ENCODE measurements around the gene ENG. TPM values are rescaled to one million over a fixed set of nuclear protein-coding genes. Genes with fewer than 3 reads are reported as not detected.

The ENG gene
- total RNA-seq, 6 experiments from 2014 or later, result 27.4 to 90.1 (median 54.1) TPM

DNA sequence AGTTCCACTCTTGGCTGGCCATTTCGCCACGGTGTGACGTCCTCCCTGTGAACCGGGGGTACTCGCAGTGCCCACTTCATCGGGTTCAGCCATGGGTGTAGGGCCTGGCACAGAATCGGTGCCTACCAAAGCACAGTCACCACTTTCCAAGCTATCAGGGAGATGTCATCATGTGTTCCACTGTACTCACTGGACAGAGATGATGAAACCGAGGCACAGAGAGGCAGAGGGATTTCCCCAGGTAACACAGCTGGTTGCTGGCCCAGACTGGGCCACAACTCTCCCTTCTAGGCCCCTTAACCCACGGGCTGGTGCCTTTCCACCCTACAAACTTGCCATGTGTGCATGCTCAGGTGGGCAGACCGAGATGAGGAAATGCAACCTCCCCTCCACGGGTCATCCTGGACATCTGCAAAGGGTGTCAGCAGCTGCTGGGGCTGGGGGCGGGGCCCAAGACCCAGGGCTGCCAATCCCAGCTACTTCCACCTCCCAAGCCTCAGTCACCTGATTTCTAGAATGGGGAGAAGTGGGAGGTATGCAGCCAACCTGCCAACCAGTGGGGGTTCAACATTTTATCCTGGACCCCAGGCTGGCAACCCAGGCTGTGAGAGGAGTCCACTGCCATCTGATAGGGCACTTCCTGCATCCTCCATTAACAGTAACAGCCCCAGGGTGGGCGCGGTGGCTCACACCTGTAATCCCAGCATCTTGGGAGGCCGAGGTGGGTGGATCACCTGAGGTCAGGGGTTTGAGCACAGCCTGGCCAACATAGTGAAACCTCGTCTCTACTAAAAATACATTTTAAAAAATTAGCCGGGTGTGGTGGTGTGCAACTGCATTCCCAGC is 75.1 kb downstream of the ENG start:
- no peak overlapping the region for H3K4me3 ChIP-seq
- H3K4me1 ChIP-seq, result no peaks in the 10 kb centered on the region
- 51% methylated on average over 3 of the region's 17 CpGs for WGBS (ENCODE audit: insufficient coverage, low coverage, low lambda C conversion rate, missing lambda C conversion rate)
- no peaks in the 10 kb centered on the region for H3K36me3 ChIP-seq
- H3K27ac ChIP-seq, result peak overlapping the region; percentile 7 to 58 (median 47)
- peak; percentile 3 to 23 (median 9) for ATAC-seq
- intact Hi-C loops (cut with DNase I), result loop anchor here in 1 of 2 donors (5.0 kb wide), 1 partner anchor 187 kb away; no protein-coding TSS in a partner anchor
- TF ChIP-seq POLR2A (IDR thresholded peaks at IDR 0.05), result no peak
- TF ChIP-seq, protein P1, sequence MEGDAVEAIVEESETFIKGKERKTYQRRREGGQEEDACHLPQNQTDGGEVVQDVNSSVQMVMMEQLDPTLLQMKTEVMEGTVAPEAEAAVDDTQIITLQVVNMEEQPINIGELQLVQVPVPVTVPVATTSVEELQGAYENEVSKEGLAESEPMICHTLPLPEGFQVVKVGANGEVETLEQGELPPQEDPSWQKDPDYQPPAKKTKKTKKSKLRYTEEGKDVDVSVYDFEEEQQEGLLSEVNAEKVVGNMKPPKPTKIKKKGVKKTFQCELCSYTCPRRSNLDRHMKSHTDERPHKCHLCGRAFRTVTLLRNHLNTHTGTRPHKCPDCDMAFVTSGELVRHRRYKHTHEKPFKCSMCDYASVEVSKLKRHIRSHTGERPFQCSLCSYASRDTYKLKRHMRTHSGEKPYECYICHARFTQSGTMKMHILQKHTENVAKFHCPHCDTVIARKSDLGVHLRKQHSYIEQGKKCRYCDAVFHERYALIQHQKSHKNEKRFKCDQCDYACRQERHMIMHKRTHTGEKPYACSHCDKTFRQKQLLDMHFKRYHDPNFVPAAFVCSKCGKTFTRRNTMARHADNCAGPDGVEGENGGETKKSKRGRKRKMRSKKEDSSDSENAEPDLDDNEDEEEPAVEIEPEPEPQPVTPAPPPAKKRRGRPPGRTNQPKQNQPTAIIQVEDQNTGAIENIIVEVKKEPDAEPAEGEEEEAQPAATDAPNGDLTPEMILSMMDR (IDR thresholded peaks at IDR 0.05), result no peak
- peak in 1 of 3 donors; percentile 58 for DNase-seq
- H3K27me3 ChIP-seq, result no peaks in the 10 kb centered on the region
- no peaks in the 10 kb centered on the region for H3K9me3 ChIP-seq

DNA sequence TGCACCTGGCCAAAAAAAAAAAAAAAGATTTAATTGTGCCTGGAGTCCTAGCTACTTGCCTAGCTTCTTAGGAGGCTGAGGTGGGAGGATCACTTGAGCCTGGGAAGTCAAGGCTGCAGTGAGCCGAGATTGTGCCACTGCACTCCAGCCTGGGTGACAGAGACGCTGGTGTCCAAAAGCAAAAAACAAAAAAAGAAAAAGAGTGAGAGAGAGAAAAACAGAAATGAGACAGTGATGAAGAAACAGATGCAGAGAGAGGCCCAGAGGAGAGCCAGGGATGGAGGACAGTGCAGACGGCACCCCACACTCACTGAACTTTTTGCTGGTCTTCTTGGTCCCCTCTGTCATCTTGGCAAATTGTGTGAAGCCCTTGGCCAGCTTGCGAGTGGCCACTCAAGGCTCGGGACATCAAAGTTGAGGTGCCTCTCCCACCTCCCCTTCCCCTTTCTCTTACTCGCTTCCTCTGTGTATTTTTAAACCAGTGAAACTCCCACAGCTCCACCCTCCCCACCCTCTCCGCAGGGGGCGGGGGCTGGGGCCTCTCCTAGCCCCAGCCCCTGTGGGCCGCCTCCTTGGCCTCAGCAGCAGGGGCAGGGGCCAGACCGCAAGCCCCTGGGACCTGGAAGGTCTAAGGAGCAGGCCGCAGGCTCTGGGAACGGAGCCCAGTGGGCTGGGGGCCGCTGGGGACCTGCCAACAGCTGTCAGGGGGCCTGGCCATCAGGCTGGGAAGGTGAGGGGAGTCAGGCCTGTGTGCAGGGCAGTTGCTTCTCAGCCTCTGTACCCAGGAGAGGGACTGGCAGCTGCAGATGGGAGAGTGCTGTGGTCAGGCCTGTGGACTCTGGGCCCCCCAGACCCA is 76.0 kb downstream of the ENG start, which contains the start of gene SH2D3C:
Gene SH2D3C, minus strand, starts transcription at position 387 of the 856 bp plus-strand sequence. Its CDS starts 39 bp downstream, at position 348.
- no peaks in the 10 kb centered on the region for H3K9me3 ChIP-seq
- H3K27ac ChIP-seq, result peak within 1 kb of the TSS; percentile 22 to 58 (median 47)
- H3K4me3 ChIP-seq, result peak within 1 kb of the TSS in 1 of 3 donors; percentile 14
- no peaks in the 10 kb centered on the region for H3K4me1 ChIP-seq
- TF ChIP-seq POLR2A (IDR thresholded peaks at IDR 0.05), result no peak
- TF ChIP-seq, protein P1 (IDR thresholded peaks at IDR 0.05), result no peak
- ATAC-seq (peak; percentile 13 to 52 (median 32)), DNase-seq (peak in 1 of 3 donors; percentile 64)
- intact Hi-C loops (cut with DNase I), result loop anchor here in 1 of 2 donors (5.0 kb wide), 1 partner anchor 186 kb away; no protein-coding TSS in a partner anchor
- H3K27me3 ChIP-seq, result no peaks in the 10 kb centered on the region
- no peaks in the 10 kb centered on the region for H3K36me3 ChIP-seq
- 40% methylated on average over 9 of the region's 13 CpGs for WGBS (ENCODE audit: insufficient coverage, low coverage, low lambda C conversion rate, missing lambda C conversion rate)

DNA sequence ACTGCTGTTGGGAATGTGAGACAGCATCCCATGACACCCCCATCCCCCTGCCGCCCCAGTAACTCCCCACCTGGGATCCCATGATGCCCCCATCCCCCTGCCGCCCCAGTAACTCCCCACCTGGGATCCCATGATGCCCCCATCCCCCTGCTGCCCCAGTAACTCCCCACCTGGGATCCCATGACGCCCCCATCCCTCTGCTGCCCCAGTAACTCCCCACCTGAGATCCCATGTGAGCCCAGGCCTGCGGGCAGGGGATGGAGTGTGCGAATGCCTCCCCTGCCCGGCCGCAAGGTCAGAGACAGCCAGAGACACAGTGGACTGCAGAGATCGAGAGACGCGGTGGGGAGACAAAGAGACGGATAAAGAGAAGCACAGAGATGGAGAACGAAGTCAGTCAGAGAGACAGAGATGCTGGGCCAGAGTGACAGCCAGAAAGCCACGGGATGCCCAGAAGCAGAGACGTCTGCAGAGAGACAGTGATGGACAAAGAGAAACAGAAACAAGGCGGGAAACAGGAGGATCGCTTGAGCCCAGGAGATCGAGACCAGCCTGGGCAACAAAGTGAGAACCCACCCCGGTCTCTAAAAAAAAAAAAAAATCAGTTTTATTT is 77.0 kb downstream of the ENG start:
- peak overlapping the region in 1 of 3 donors; percentile 58 for H3K27ac ChIP-seq

More for the DNA sequence above, 77.0 kb downstream of the ENG start:
- DNase-seq, result no peak
- no peaks in the 10 kb centered on the region for H3K4me1 ChIP-seq
- no peaks in the 10 kb centered on the region for H3K9me3 ChIP-seq
- H3K27me3 ChIP-seq, result no peaks in the 10 kb centered on the region
- TF ChIP-seq, protein P1 (IDR thresholded peaks at IDR 0.05), result no peak
- no peak for TF ChIP-seq POLR2A (IDR thresholded peaks at IDR 0.05)
- WGBS (ENCODE audit: insufficient coverage, low coverage, low lambda C conversion rate, missing lambda C conversion rate), result 51% methylated on average over 17 of the region's 18 CpGs
- intact Hi-C loops (cut with DNase I), result loop anchor here in 1 of 2 donors (5.0 kb wide), 1 partner anchor 185 kb away; no protein-coding TSS in a partner anchor
- H3K4me3 ChIP-seq, result peak overlapping the region in 1 of 3 donors; percentile 14
- ATAC-seq, result no peak
- no peaks in the 10 kb centered on the region for H3K36me3 ChIP-seq
